ENCODE measurements around the gene DHODH. TPM values are rescaled to one million over a fixed set of nuclear protein-coding genes. Genes with fewer than 3 reads are reported as not detected.

Gene DHODH
- total and polyA plus RNA-seq, 2 of the 13 experiments (the other 11 are each of a cell fraction or from before 2014, with no cell fraction given) = 10.7 to 16.4 TPM

GRCh38 chr16:72008424-72009216 lies at the start of gene DHODH (continued):
- no peak; the same call in 1 of the 2 replicates for TF ChIP-seq FOSL2 (CRISPR knock-in tag; IDR thresholded peaks at IDR 0.05)
- TF ChIP-seq ZNF326 (CRISPR knock-in tag; IDR thresholded peaks at IDR 0.05; ENCODE audit: borderline replicate concordance) = no peak
- TF ChIP-seq NFE2 (CRISPR knock-in tag; IDR thresholded peaks at IDR 0.05) = no peak
- TF ChIP-seq POLR2G (IDR thresholded peaks at IDR 0.05; ENCODE audit: low read depth, low read length) = peak; percentile 96
- peak; percentile 42 for TF ChIP-seq RAD21 (CRISPR knock-in tag; IDR thresholded peaks at IDR 0.05)
- TF ChIP-seq ZXDC (CRISPR knock-in tag; IDR thresholded peaks at IDR 0.05) = peak; percentile 86; the same call in 1 of the 2 replicates
- TF ChIP-seq PAWR (CRISPR knock-in tag; IDR thresholded peaks at IDR 0.05; ENCODE audit: borderline replicate concordance) = peak; percentile 41; the same call in 1 of the 2 replicates
- TF ChIP-seq ZNF619 (CRISPR knock-in tag; IDR thresholded peaks at IDR 0.05) = peak; percentile 81; the same call in 1 of the 2 replicates
- TF ChIP-seq RXRA (CRISPR knock-in tag; IDR thresholded peaks at IDR 0.05) = peak; percentile 77; the same call in 1 of the 2 replicates
- no peak for TF ChIP-seq NFATC3 (CRISPR knock-in tag; IDR thresholded peaks at IDR 0.05)
- TF ChIP-seq ELF3 (CRISPR knock-in tag; IDR thresholded peaks at IDR 0.05) = no peak
- no peak for TF ChIP-seq RFX1 (IDR thresholded peaks at IDR 0.05)
- peak; percentile 35; the same call in 1 of the 2 replicates for TF ChIP-seq MEIS1 (CRISPR knock-in tag; IDR thresholded peaks at IDR 0.05; ENCODE audit: borderline replicate concordance)
- no peak; the same call in 1 of the 2 replicates for TF ChIP-seq CAMTA2 (CRISPR knock-in tag; IDR thresholded peaks at IDR 0.05; ENCODE audit: borderline replicate concordance)
- peak; percentile 74; the same call in 1 of the 2 replicates for TF ChIP-seq ZBTB4 (CRISPR knock-in tag; IDR thresholded peaks at IDR 0.05; ENCODE audit: borderline replicate concordance)
- TF ChIP-seq KLF9 (CRISPR knock-in tag; IDR thresholded peaks at IDR 0.05; ENCODE audit: low read depth) = peak; percentile 57; the same call in 1 of the 2 replicates
- TF ChIP-seq YY1 (IDR thresholded peaks at IDR 0.05; ENCODE audit: insufficient read depth, insufficient replicate concordance, low read depth, low read length) = peak; percentile 78
- TF ChIP-seq ISX (CRISPR knock-in tag; conservative IDR thresholded peaks at IDR 0.05) = no peak
- 0 out of 2 replicates have a peak, but pooled peaks have one; percentile 24 for TF ChIP-seq ZNF44 (CRISPR knock-in tag; IDR thresholded peaks at IDR 0.05)
- no peak for TF ChIP-seq NFIB (CRISPR knock-in tag; IDR thresholded peaks at IDR 0.05; ENCODE audit: borderline replicate concordance)
- peak; percentile 23 for TF ChIP-seq PHF5A (CRISPR knock-in tag; IDR thresholded peaks at IDR 0.05; ENCODE audit: low read depth, unreplicated experiment)
- TF ChIP-seq ZNF614 (CRISPR knock-in tag; IDR thresholded peaks at IDR 0.05; ENCODE audit: borderline replicate concordance) = no peak
- peak; percentile 68 for TF ChIP-seq GABPA (IDR thresholded peaks at IDR 0.05; ENCODE audit: low read depth, low read length)
- peak; percentile 89 for TF ChIP-seq GABPA (CRISPR knock-in tag; IDR thresholded peaks at IDR 0.05; ENCODE audit: low read depth)
